ENCODE results near the gene RBMS1.

DNA sequence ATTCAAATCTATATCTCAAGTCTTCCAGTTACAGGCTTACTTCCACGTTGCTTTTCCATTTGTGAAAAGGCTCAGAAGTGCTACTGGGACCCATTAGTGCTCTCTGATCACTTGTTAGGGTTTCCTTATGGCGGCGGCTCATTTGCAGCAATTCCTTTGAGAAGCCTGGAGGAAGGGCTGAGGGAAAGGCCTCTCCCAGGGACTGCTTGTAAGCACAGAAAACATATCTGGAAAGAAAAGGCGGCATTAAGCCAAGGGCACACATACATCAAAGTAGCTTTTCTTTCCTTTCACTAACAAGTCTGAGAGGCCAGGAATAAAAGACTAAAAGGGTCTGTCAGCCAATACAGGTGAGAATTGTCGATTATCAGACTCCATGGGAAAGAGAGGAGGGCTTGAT is 254.2 kb downstream of the RBMS1 start:
- TF ChIP-seq POLR2A (IDR thresholded peaks at IDR 0.05) (no peak), CTCF (IDR thresholded peaks at IDR 0.05) (no peak)
